NCI-H1694 treated with DMSO at 0.1 percent for 48 hours (cell line): Measurements from ENCODE around the gene CHMP2A.
"Not testable (repeated sequence)": the region's sequence is repeated elsewhere in the genome, so short reads cannot be mapped to it uniquely, and the experiment has no call there.

Experiments
- DNase-seq: peaks from one replicate; lab custom pipeline; 2025; lab: John Stamatoyannopoulos, UW

Gene CHMP2A

GRCh38 chr19:58555369-58555885, 522 bp upstream of the CHMP2A start:
- DNase-seq = no peak

DNA sequence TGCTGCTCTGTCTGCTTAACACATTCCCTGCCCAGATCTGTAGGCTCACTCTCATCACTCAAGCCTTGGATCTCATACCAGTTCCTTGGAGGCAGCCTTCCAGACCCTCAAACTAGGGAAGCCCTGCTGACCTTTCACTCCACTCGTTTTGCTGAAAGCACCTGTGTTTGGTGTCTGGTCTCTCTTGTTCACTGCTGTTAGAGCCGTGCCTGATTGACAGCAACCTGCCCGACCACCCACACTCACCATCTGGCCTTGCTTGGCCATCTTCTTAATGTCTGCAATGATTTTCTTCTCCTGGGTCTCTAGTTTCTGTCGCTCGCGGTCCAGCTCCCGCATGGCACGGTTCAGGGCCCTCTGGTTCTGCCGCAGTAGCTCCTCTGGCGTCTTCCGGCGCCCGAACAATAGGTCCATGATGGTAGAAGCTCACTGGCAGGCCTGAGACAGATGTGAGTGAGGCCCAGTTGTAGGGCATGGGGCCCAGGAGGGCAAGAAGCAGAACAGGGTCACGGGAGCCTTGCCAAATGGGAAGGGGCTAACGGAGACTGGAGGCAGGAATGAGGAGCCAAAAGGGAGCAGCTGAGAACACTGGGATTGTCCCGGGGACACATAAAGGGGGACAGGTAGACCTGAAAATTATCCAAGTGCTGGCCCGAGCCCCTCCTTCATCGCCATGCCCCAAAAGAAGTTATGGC, 959 bp downstream of the CHMP2A start:
- DNase-seq = no peak

DNA sequence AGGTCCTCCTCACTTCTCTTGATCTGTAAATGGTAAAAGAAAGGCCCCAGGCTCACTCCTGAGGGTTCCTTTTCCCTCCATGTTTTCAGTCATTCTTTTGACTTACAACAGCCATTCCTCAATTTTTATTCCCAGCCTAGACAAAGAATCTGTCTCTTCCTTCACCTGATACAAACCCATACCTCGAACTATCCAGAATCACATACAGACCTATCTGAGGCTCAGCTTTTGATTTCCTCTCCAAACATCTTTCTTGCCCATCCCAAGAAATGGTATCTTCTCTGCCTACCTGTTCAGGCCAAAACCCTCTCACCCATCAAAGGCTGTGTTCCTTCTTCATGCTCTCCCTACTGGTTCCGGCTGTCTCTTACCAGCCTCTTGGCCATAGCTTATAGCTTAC, 2.2 kb downstream of the CHMP2A start:
- no peak for DNase-seq

GRCh38 chr19:58551577-58552471, 3.1 kb downstream of the CHMP2A start:
- no peak for DNase-seq

DNA sequence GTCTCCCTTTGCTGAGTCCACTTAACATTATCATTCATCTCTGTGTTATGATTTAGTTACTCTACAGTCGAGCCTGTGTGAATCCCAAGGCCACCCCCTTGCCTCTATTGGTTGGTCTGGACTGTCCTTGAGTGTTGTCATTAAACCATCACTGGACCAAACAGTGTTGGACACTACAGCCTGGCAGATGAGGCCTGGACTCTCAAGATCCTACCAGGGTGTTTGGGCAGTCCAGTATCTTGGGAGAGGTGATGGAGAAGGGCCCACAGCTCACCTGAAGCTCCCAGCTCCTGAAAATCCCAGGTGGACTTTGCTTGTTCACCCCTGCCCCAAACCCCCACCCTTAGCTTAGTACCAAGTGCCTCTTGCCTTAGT, 3.8 kb downstream of the CHMP2A start:
- DNase-seq = no peak

- no peak for DNase-seq
These were observed 4.4 kb downstream of the CHMP2A start for GRCh38 chr19:58550362-58551122.

- no peak for DNase-seq
These were observed 5.1 kb downstream of the CHMP2A start for GRCh38 chr19:58549664-58550361.

DNA sequence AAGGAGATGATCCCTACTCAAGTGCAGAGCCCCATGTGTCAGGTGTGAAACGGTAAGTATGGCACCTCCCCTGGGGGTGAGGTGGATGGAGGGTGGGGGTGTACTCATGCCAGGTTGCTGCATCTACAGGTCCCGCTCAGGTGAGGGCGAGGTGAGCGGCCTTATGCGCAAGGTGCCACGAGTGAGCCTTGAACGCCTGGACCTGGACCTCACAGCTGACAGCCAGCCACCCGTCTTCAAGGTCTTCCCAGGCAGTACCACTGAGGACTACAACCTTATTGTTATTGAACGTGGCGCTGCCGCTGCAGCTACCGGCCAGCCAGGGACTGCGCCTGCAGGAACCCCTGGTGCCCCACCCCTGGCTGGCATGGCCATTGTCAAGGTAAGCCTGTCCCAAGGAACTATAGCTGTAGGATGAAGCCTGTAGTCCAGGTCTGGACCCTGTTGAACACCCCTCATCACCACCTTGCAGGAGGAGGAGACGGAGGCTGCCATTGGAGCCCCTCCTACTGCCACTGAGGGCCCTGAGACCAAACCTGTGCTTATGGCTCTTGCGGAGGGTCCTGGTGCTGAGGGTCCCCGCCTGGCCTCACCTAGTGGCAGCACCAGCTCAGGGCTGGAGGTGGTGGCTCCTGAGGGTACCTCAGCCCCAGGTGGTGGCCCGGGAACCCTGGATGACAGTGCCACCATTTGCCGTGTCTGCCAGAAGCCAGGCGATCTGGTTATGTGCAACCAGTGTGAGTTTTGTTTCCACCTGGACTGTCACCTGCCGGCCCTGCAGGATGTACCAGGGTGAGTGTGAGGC, 5.8 kb downstream of the CHMP2A start:
- no peak for DNase-seq

GRCh38 chr19:58547323-58548312, 7.3 kb downstream of the CHMP2A start:
- no peak for DNase-seq

- DNase-seq = no peak
These were observed 8.8 kb downstream of the CHMP2A start for GRCh38 chr19:58546019-58546530.

- no peak for DNase-seq
These were observed 9.5 kb downstream of the CHMP2A start for GRCh38 chr19:58545286-58546018.

DNA sequence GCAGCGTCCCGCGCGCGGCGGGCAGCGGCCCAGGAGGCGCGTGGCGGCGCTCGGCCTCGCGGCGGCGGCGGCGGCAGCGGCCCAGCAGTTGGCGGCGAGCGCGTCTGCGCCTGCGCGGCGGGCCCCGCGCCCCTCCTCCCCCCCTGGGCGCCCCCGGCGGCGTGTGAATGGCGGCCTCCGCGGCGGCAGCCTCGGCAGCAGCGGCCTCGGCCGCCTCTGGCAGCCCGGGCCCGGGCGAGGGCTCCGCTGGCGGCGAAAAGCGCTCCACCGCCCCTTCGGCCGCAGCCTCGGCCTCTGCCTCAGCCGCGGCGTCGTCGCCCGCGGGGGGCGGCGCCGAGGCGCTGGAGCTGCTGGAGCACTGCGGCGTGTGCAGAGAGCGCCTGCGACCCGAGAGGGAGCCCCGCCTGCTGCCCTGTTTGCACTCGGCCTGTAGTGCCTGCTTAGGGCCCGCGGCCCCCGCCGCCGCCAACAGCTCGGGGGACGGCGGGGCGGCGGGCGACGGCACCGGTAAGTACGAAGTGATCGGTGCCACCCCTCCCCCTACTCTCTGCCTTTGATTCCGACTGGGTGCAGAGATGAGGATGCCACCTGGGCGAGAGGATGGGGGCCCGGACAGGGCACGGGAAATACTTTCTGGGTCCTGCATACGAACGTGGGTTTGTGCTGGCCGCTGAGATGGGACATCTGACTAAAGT, 10.2 kb downstream of the CHMP2A start:
- no peak for DNase-seq

DNA sequence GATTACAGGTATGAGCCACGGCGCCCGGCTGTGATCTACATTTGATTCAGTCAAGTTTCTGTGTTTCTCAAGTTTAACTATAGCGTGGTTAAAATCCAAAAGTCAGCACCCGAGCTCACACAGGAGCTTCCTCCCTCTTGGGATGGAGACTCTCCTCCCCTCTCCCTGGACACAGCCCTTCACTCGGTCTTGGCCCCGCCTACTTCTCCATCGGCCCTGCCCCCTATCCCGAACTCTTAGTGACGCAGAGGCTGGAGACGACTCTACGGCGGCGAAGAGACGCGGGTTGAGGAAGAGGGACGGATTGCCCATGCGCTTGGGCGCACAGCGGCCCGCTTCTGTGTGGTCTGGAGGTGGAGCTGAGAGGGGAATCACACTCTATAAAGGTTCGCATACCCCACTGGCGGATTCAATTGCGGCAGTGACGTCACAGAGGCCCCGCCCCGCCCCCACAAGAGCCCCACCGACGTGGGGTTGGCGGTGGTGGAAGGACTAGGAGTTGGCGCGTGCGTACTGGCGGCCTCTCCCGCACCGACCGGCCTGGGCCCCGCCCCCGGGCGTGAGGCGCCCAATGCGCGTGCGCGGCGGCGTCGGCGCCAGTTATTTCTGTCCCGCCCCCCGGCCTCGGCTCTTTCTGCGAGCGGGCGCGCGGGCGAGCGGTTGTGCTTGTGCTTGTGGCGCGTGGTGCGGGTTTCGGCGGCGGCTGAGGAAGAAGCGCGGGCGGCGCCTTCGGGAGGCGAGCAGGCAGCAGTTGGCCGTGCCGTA, 10.9 kb downstream of the CHMP2A start, which contains the start of gene TRIM28:
TSS of gene TRIM28 (plus strand) at position 239 of the 765 bp plus-strand sequence. CDS start 694 bp downstream, outside the sequence.
- DNase-seq = no peak

- DNase-seq = not testable (repeated sequence)
These were observed 12.1 kb downstream of the CHMP2A start for GRCh38 chr19:58542641-58543372.

DNA sequence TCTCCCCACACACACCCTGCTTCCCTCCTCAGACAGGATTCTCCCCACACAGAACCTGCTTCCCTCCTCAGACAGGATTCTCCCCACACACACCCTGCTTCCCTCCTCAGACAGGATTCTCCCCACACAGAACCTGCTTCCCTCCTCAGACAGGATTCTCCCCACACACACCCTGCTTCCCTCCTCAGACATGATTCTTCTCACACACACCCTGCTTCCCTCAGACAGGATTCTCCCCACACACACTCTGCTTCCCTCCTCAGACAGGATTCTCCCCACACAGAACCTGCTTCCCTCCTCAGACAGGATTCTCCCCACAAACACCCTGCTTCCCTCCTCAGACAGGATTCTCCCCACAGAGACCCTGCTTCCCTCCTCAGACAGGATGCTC, 15.7 kb downstream of the CHMP2A start:
- not testable (repeated sequence) for DNase-seq
